WTC11 (cell line): Measurements from ENCODE around the gene COL13A1. TPM values are rescaled to one million over a fixed set of nuclear protein-coding genes. Genes with fewer than 3 reads are reported as not detected.

Experiments
- ATAC-seq: fragments of 200-7000 bp; cut with Tn5 transposase; 2 replicates; pipeline ENCODE4 v1.10.0; 2021; ENCODE audit warnings: mild to moderate bottlenecking, moderate library complexity
- CTCF ChIA-PET: fragments of 300-600 bp; sonication (Branson Sonifier 250); formaldehyde crosslinking; loops from one replicate; lab custom pipeline; 2021; ENCODE audit warnings: antibody characterized with exemption; lab: Charles Lee
- POLR2A ChIA-PET: fragments of 350-600 bp; sonication (Branson Sonifier 250); formaldehyde crosslinking; loops from one replicate; lab custom pipeline; 2021; ENCODE audit warnings: antibody characterized with exemption; lab: Charles Lee
- DNase-seq: peaks from one replicate; pipeline ENCODE4 v3.0.0; 2021; ENCODE audit warnings: low spot score
- H3K27ac Mint-ChIP-seq: 2 replicates; pipeline ENCODE4 v1.8.0; 2021; ENCODE audit warnings: mixed read lengths
- H3K27me3 Mint-ChIP-seq: 2 replicates; pipeline ENCODE4 v1.8.0; 2021; ENCODE audit warnings: low read depth, mild to moderate bottlenecking, moderate library complexity, mixed read lengths
- H3K36me3 Mint-ChIP-seq: 2 replicates; pipeline ENCODE4 v1.8.0; 2021; ENCODE audit warnings: mixed read lengths
- H3K4me1 Mint-ChIP-seq: 2 replicates; pipeline ENCODE4 v1.8.0; 2022; ENCODE audit warnings: mixed read lengths
- H3K4me3 Mint-ChIP-seq: 2 replicates; pipeline ENCODE4 v1.8.0; 2021; ENCODE audit warnings: mild to moderate bottlenecking, moderate library complexity, mixed read lengths
- H3K9me3 Mint-ChIP-seq: 2 replicates; pipeline ENCODE4 v1.8.0; 2021; ENCODE audit warnings: mixed read lengths
- ATF1 ChIP-seq: sonication (generic); formaldehyde crosslinking; IDR thresholded peaks from 2 replicates; pipeline ENCODE4 v1.8.1; 2023; ENCODE audit warnings: mild to moderate bottlenecking, moderate library complexity, missing genetic modification reagents
- ELF4 ChIP-seq: sonication (generic); formaldehyde crosslinking; IDR thresholded peaks from 2 replicates; pipeline ENCODE4 v1.8.1; 2022; ENCODE audit warnings: low read depth, mild to moderate bottlenecking, moderate library complexity, missing genetic modification reagents
- EMX1 ChIP-seq: fragments of 250-450 bp; sonication (Bioruptor Pico); IDR thresholded peaks from 2 replicates; pipeline ENCODE4 v1.8.0; 2021; ENCODE audit warnings: mild to moderate bottlenecking
- FOXK1 ChIP-seq: sonication (generic); formaldehyde crosslinking; IDR thresholded peaks from 2 replicates; pipeline ENCODE4 v1.8.0; 2022; ENCODE audit warnings: mild to moderate bottlenecking, moderate library complexity, missing genetic modification reagents
- JUN ChIP-seq: sonication (generic); formaldehyde crosslinking; IDR thresholded peaks from 2 replicates; pipeline ENCODE4 v1.8.0; 2023; ENCODE audit warnings: mild to moderate bottlenecking, missing genetic modification reagents
- MYBL2 ChIP-seq: sonication (generic); formaldehyde crosslinking; IDR thresholded peaks from 2 replicates; pipeline ENCODE4 v1.8.1; 2023; ENCODE audit warnings: mild to moderate bottlenecking, moderate library complexity, missing genetic modification reagents
- NR2C2 ChIP-seq: sonication (generic); formaldehyde crosslinking; IDR thresholded peaks from 2 replicates; pipeline ENCODE4 v1.8.0; 2022; ENCODE audit warnings: mild to moderate bottlenecking, missing genetic modification reagents
- NR3C1 ChIP-seq: sonication (generic); formaldehyde crosslinking; conservative IDR thresholded peaks from 2 replicates; pipeline ENCODE4 v1.8.1; 2023; ENCODE audit warnings: low read depth, mild to moderate bottlenecking, missing genetic modification reagents
- SP1 ChIP-seq: sonication (generic); formaldehyde crosslinking; conservative IDR thresholded peaks from 2 replicates; pipeline ENCODE4 v1.8.1; 2022; ENCODE audit warnings: missing genetic modification reagents
- STAT6 ChIP-seq: sonication (generic); formaldehyde crosslinking; conservative IDR thresholded peaks from 2 replicates; pipeline ENCODE4 v1.8.1; 2023; ENCODE audit warnings: mild to moderate bottlenecking, low read depth, missing genetic modification reagents, moderate library complexity
- TCF7 ChIP-seq: sonication (generic); formaldehyde crosslinking; IDR thresholded peaks from 2 replicates; pipeline ENCODE4 v1.8.0; 2022; ENCODE audit warnings: mild to moderate bottlenecking, low read depth, missing genetic modification reagents, moderate library complexity
- ZBTB43 ChIP-seq: sonication (generic); formaldehyde crosslinking; IDR thresholded peaks from 2 replicates; pipeline ENCODE4 v1.8.1; 2023; ENCODE audit warnings: mild to moderate bottlenecking, missing genetic modification reagents
- ZNF138 ChIP-seq: sonication (generic); formaldehyde crosslinking; conservative IDR thresholded peaks from 2 replicates; pipeline ENCODE4 v1.8.1; 2022; ENCODE audit warnings: mild to moderate bottlenecking, moderate library complexity, missing genetic modification reagents
- ZNF317 ChIP-seq: sonication (generic); formaldehyde crosslinking; IDR thresholded peaks from 2 replicates; pipeline ENCODE4 v1.8.1; 2023; ENCODE audit warnings: low read depth, mild to moderate bottlenecking, moderate library complexity, missing genetic modification reagents, borderline replicate concordance
- ZNF396 ChIP-seq: fragments of 250-450 bp; sonication (Bioruptor Pico); IDR thresholded peaks from 2 replicates; pipeline ENCODE4 v1.8.0; 2021; ENCODE audit warnings: mild to moderate bottlenecking, moderate library complexity, borderline replicate concordance
- ZNF416 ChIP-seq: fragments of 250-450 bp; sonication (Bioruptor Pico); IDR thresholded peaks from 2 replicates; pipeline ENCODE4 v1.9.0; 2021; ENCODE audit warnings: mild to moderate bottlenecking, inconsistent platforms
- total RNA-seq: library from RNA; stranded (reverse); gene quantifications from 3 replicates; pipeline ENCODE4 v1.2.3, GENCODE V29; 2021
- TF ChIP-seq, protein P1 (sequence below): sonication (generic); formaldehyde crosslinking; IDR thresholded peaks from 2 replicates; pipeline ENCODE4 v1.8.1; 2022; ENCODE audit warnings: low read depth, mild to moderate bottlenecking, moderate library complexity, missing genetic modification reagents, borderline replicate concordance
- TF ChIP-seq, protein P2 (sequence below): sonication (generic); formaldehyde crosslinking; IDR thresholded peaks from 2 replicates; pipeline ENCODE4 v1.8.0; 2022; ENCODE audit warnings: mild to moderate bottlenecking, missing genetic modification reagents
- TF ChIP-seq, protein P3 (sequence below): sonication (generic); formaldehyde crosslinking; IDR thresholded peaks from 2 replicates; pipeline ENCODE4 v1.8.1; 2022; ENCODE audit warnings: low read depth, missing genetic modification reagents, borderline replicate concordance
- TF ChIP-seq, protein P4 (sequence below): sonication (generic); formaldehyde crosslinking; conservative IDR thresholded peaks from 2 replicates; pipeline ENCODE4 v1.8.1; 2022; ENCODE audit warnings: mild to moderate bottlenecking, missing genetic modification reagents
- TF ChIP-seq, protein P5 (sequence below): sonication (generic); formaldehyde crosslinking; IDR thresholded peaks from 2 replicates; pipeline ENCODE4 v1.8.0; 2022; ENCODE audit warnings: missing genetic modification reagents
- TF ChIP-seq, protein P6 (sequence below): sonication (generic); formaldehyde crosslinking; IDR thresholded peaks from 2 replicates; pipeline ENCODE4 v1.8.1; 2023; ENCODE audit warnings: mild to moderate bottlenecking, missing genetic modification reagents, borderline replicate concordance

Gene COL13A1
- total RNA-seq, 1 experiment from 2014 or later = 7.1 TPM

DNA sequence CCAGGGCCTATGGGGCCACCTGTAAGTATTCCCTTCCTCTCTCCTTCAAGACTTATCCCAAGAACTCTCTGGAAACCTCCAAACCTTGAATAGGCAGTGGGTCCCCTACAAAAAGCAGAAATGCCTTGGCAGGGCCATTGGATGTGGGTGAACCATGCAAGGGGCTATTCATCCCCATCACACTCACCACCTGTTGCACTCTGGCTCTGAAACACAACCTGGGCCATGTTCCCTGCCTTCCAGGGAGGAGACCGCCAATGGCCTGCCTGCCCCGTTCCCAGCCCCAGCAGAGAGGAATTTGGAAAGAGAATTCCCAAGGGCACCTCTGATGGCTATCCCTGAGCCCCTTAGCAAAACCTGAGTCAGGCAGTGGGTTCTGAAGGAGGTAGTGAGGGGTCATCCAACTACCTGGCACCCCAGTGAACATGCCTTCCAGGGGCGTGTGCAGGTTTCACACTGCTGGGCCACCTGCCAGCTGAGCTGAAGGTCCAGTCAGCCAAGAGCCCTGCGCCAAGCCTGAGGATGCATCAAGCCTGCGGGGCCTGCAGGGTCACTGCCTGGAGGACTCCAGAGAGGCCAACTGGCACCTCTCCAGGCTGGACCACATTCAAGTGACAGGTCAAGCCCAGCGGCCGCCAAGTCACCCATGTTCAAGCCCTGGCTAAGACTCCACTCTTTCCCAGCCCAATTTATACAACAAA is 101.3 kb downstream of the COL13A1 start (continued):
- TF ChIP-seq ZNF396 = no peak
- TF ChIP-seq ZNF416 (CRISPR knock-in tag) = no peak
- TF ChIP-seq MYBL2 (CRISPR knock-in tag) = no peak
- TF ChIP-seq, protein P1, sequence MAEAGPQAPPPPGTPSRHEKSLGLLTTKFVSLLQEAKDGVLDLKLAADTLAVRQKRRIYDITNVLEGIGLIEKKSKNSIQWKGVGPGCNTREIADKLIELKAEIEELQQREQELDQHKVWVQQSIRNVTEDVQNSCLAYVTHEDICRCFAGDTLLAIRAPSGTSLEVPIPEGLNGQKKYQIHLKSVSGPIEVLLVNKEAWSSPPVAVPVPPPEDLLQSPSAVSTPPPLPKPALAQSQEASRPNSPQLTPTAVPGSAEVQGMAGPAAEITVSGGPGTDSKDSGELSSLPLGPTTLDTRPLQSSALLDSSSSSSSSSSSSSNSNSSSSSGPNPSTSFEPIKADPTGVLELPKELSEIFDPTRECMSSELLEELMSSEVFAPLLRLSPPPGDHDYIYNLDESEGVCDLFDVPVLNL = no peak
- no peak for TF ChIP-seq ELF4
- no peak for TF ChIP-seq ZNF138 (CRISPR knock-in tag)

GRCh38 chr10:69904533-69904932 is 102.8 kb downstream of the COL13A1 start:
- Mint-ChIP-seq H3K9me3 (no peaks in the 10 kb centered on the region), H3K27me3 (peaks cover 2% of the 10 kb centered on the region), H3K27ac (no peak overlapping the region), H3K36me3 (no peaks in the 10 kb centered on the region), H3K4me3 (no peak overlapping the region), H3K4me1 (peaks cover 27% of the 10 kb centered on the region)
- ATAC-seq = peak; percentile 34
- DNase-seq = no peak
- CTCF ChIA-PET = interaction anchor here (0.6 to 2.7 kb wide), 8 partner anchors 10 to 254 kb away, joined by 3 to 25 read pairs (median 6); no protein-coding TSS in a partner anchor
- POLR2A ChIA-PET = no interaction called here
- TF ChIP-seq SP1 (CRISPR knock-in tag) (no peak), STAT6 (CRISPR knock-in tag) (no peak), ATF1 (CRISPR knock-in tag) (no peak), ZBTB43 (CRISPR knock-in tag) (no peak), ZNF317 (no peak), EMX1 (CRISPR knock-in tag) (no peak), JUN (CRISPR knock-in tag) (no peak), NR2C2 (CRISPR knock-in tag) (no peak), NR3C1 (CRISPR knock-in tag) (no peak), FOXK1 (no peak), TCF7 (CRISPR knock-in tag) (no peak)
- TF ChIP-seq, protein P2, sequence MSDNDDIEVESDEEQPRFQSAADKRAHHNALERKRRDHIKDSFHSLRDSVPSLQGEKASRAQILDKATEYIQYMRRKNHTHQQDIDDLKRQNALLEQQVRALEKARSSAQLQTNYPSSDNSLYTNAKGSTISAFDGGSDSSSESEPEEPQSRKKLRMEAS (CRISPR knock-in tag) = no peak
- TF ChIP-seq, protein P3, sequence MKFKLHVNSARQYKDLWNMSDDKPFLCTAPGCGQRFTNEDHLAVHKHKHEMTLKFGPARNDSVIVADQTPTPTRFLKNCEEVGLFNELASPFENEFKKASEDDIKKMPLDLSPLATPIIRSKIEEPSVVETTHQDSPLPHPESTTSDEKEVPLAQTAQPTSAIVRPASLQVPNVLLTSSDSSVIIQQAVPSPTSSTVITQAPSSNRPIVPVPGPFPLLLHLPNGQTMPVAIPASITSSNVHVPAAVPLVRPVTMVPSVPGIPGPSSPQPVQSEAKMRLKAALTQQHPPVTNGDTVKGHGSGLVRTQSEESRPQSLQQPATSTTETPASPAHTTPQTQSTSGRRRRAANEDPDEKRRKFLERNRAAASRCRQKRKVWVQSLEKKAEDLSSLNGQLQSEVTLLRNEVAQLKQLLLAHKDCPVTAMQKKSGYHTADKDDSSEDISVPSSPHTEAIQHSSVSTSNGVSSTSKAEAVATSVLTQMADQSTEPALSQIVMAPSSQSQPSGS = no peak
- TF ChIP-seq, protein P4, sequence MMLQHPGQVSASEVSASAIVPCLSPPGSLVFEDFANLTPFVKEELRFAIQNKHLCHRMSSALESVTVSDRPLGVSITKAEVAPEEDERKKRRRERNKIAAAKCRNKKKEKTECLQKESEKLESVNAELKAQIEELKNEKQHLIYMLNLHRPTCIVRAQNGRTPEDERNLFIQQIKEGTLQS (CRISPR knock-in tag) = no peak
- TF ChIP-seq, protein P5, sequence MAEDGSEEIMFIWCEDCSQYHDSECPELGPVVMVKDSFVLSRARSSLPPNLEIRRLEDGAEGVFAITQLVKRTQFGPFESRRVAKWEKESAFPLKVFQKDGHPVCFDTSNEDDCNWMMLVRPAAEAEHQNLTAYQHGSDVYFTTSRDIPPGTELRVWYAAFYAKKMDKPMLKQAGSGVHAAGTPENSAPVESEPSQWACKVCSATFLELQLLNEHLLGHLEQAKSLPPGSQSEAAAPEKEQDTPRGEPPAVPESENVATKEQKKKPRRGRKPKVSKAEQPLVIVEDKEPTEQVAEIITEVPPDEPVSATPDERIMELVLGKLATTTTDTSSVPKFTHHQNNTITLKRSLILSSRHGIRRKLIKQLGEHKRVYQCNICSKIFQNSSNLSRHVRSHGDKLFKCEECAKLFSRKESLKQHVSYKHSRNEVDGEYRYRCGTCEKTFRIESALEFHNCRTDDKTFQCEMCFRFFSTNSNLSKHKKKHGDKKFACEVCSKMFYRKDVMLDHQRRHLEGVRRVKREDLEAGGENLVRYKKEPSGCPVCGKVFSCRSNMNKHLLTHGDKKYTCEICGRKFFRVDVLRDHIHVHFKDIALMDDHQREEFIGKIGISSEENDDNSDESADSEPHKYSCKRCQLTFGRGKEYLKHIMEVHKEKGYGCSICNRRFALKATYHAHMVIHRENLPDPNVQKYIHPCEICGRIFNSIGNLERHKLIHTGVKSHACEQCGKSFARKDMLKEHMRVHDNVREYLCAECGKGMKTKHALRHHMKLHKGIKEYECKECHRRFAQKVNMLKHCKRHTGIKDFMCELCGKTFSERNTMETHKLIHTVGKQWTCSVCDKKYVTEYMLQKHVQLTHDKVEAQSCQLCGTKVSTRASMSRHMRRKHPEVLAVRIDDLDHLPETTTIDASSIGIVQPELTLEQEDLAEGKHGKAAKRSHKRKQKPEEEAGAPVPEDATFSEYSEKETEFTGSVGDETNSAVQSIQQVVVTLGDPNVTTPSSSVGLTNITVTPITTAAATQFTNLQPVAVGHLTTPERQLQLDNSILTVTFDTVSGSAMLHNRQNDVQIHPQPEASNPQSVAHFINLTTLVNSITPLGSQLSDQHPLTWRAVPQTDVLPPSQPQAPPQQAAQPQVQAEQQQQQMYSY (CRISPR knock-in tag) = no peak
- TF ChIP-seq, protein P6, sequence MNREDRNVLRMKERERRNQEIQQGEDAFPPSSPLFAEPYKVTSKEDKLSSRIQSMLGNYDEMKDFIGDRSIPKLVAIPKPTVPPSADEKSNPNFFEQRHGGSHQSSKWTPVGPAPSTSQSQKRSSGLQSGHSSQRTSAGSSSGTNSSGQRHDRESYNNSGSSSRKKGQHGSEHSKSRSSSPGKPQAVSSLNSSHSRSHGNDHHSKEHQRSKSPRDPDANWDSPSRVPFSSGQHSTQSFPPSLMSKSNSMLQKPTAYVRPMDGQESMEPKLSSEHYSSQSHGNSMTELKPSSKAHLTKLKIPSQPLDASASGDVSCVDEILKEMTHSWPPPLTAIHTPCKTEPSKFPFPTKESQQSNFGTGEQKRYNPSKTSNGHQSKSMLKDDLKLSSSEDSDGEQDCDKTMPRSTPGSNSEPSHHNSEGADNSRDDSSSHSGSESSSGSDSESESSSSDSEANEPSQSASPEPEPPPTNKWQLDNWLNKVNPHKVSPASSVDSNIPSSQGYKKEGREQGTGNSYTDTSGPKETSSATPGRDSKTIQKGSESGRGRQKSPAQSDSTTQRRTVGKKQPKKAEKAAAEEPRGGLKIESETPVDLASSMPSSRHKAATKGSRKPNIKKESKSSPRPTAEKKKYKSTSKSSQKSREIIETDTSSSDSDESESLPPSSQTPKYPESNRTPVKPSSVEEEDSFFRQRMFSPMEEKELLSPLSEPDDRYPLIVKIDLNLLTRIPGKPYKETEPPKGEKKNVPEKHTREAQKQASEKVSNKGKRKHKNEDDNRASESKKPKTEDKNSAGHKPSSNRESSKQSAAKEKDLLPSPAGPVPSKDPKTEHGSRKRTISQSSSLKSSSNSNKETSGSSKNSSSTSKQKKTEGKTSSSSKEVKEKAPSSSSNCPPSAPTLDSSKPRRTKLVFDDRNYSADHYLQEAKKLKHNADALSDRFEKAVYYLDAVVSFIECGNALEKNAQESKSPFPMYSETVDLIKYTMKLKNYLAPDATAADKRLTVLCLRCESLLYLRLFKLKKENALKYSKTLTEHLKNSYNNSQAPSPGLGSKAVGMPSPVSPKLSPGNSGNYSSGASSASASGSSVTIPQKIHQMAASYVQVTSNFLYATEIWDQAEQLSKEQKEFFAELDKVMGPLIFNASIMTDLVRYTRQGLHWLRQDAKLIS = no peak
